ENCODE data around the gene NR5A1. TPM values are rescaled to one million over a fixed set of nuclear protein-coding genes. Genes with fewer than 3 reads are reported as not detected.

NR5A1 gene
- total and polyA plus RNA-seq, 2 experiments from 2014 or later, result not detected

DNA sequence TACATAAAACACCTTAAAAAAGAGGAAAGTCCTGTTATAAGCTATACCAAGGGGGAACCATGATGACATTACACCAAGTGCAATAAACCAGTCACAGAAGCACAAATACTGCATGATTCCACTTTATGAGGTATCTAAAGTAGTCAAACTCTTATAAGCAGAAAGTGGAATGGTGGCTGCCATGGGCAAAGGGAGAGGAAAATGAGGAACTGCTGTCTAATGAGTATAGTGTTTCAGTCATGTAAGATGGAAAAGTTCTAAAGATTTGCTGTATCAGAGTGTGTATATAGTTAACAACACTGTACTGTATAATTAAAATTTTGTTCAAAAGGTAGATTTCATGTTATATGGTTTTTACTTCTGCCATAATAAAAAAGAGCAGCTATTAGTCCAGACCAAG lies 34.6 kb upstream of the NR5A1 start:
- in situ Hi-C loops (cut with MboI), result loop anchor here (10.0 to 25.0 kb wide), 2 partner anchors 163 to 430 kb away; no protein-coding TSS in a partner anchor

DNA sequence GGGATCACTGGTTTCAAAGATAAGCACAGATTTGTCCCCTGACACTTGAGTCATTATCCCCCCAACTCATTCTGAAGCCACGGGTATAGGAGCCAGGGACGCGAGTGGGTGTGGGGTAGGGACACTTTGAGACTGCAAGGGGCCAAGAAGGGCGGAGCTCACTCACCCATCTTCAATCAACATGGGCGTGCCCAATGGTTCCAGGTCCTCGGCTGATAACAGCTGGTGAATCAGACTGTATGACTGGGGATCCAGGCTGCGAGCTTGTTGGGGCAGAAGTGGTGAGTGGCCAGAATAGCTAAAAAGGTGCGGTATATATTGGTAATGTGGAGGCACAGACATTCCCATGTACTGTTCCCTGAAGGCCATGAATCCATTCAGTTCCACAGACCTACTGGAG lies 30.7 kb upstream of the NR5A1 start:
- Histone ChIP-seq H3K27me3 (replicated peaks; ENCODE audit: insufficient read depth) (0 out of 2 replicates have a peak, but pooled peaks cover 5% of the 10 kb centered on the region), H3K36me3 (ENCODE audit: low read depth) (no peaks in the 10 kb centered on the region), H3K9ac (no peak overlapping the region), H3K79me2 (ENCODE audit: insufficient read depth) (no peaks in the 10 kb centered on the region), H3F3A (ENCODE audit: insufficient read depth) (no peaks in the 10 kb centered on the region), H3K4me3 (no peak overlapping the region), H3K9me2 (ENCODE audit: insufficient read depth) (no peaks in the 10 kb centered on the region), H3K4me2 (ENCODE audit: unreplicated experiment) (no peak overlapping the region), H2AFZ (no peak overlapping the region), H3K27ac (no peak overlapping the region), H3K9me3 (ENCODE audit: low read depth) (no peaks in the 10 kb centered on the region), H3K4me1 (ENCODE audit: insufficient read depth) (0 out of 2 replicates have a peak, but pooled peaks cover 5% of the 10 kb centered on the region), H4K20me1 (ENCODE audit: insufficient read depth) (no peaks in the 10 kb centered on the region)
- TF ChIP-seq EZH2phosphoT487 (IDR thresholded peaks at IDR 0.05; ENCODE audit: insufficient read depth, low read depth) (no peak), EZH2 (IDR thresholded peaks at IDR 0.05; ENCODE audit: insufficient read depth, poor library complexity, severe bottlenecking) (no peak)
- in situ Hi-C loops (cut with MboI), result loop anchor here (5.0 to 25.0 kb wide), 2 partner anchors 116 to 426 kb away; no protein-coding TSS in a partner anchor
- WGBS, 2 experiments (ENCODE audit: low coverage in 1 of 2, low lambda C conversion rate in 2 of 2, missing lambda C conversion rate in 2 of 2), result 83 to 86% methylated on average over 8 of the region's 8 CpGs
- DNase-seq, result no peak

More for the DNA sequence above, 34.6 kb upstream of the NR5A1 start:
- no peaks in the 10 kb centered on the region for H3F3A ChIP-seq (ENCODE audit: insufficient read depth)
- no peak for DNase-seq
- H3K79me2 ChIP-seq (ENCODE audit: insufficient read depth), result no peaks in the 10 kb centered on the region
- TF ChIP-seq EZH2 (IDR thresholded peaks at IDR 0.05; ENCODE audit: insufficient read depth, poor library complexity, severe bottlenecking), result no peak
- TF ChIP-seq EZH2phosphoT487 (IDR thresholded peaks at IDR 0.05; ENCODE audit: insufficient read depth, low read depth), result no peak
- H3K36me3 ChIP-seq (ENCODE audit: low read depth), result no peaks in the 10 kb centered on the region
- H3K27ac ChIP-seq, result no peak overlapping the region
- H3K4me3 ChIP-seq, result no peak overlapping the region
- no peak overlapping the region for H3K4me2 ChIP-seq (ENCODE audit: unreplicated experiment)
- 0 out of 2 replicates have a peak, but pooled peaks cover 5% of the 10 kb centered on the region for H3K27me3 ChIP-seq (replicated peaks; ENCODE audit: insufficient read depth)
- H3K9me3 ChIP-seq (ENCODE audit: low read depth), result no peaks in the 10 kb centered on the region
- no peak overlapping the region for H2AFZ ChIP-seq
- H3K4me1 ChIP-seq (ENCODE audit: insufficient read depth), result no peaks in the 10 kb centered on the region
- H3K9me2 ChIP-seq (ENCODE audit: insufficient read depth), result no peaks in the 10 kb centered on the region
- no peaks in the 10 kb centered on the region for H4K20me1 ChIP-seq (ENCODE audit: insufficient read depth)
- no peak overlapping the region for H3K9ac ChIP-seq

DNA sequence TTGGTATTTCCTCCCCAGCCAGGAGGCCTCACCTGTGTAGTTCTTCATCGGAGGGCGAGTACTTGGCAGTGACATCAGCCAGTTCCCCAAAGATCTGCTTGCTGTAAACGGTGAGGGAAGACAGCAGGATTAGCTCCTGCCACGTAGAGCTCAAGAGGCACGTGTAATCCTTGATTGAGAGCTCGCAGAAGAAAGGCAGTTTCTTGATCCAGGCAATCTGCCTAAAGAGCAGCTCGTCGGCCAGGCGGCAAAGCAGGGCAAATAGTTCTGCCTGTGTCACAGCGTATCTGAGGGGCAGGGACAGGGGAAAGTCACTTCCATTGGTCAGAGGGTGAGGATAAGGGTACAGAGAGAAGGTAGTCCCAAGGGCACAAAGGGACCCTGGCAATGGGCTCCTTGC lies 28.6 kb upstream of the NR5A1 start:
- Histone ChIP-seq H3K36me3 (ENCODE audit: low read depth) (no peaks in the 10 kb centered on the region), H3K9me2 (ENCODE audit: insufficient read depth) (no peaks in the 10 kb centered on the region), H3F3A (ENCODE audit: insufficient read depth) (no peaks in the 10 kb centered on the region), H3K79me2 (ENCODE audit: insufficient read depth) (no peaks in the 10 kb centered on the region), H3K9ac (no peak overlapping the region), H3K27ac (no peak overlapping the region), H3K9me3 (ENCODE audit: low read depth) (no peaks in the 10 kb centered on the region), H2AFZ (no peak overlapping the region), H3K4me3 (no peak overlapping the region), H4K20me1 (ENCODE audit: insufficient read depth) (no peaks in the 10 kb centered on the region), H3K4me1 (ENCODE audit: insufficient read depth) (0 out of 2 replicates have a peak, but pooled peaks cover 5% of the 10 kb centered on the region), H3K4me2 (ENCODE audit: unreplicated experiment) (no peak overlapping the region), H3K27me3 (replicated peaks; ENCODE audit: insufficient read depth) (no peaks in the 10 kb centered on the region)
- no peak for TF ChIP-seq EZH2 (IDR thresholded peaks at IDR 0.05; ENCODE audit: insufficient read depth, poor library complexity, severe bottlenecking)
- no peak for TF ChIP-seq EZH2phosphoT487 (IDR thresholded peaks at IDR 0.05; ENCODE audit: insufficient read depth, low read depth)
- in situ Hi-C loops (cut with MboI), result loop anchor here (5.0 to 25.0 kb wide), 2 partner anchors 114 to 424 kb away; no protein-coding TSS in a partner anchor
- no peak for DNase-seq
- 85 to 91% methylated on average over 10 of the region's 10 CpGs for WGBS, 2 experiments (ENCODE audit: low coverage in 1 of 2, low lambda C conversion rate in 2 of 2, missing lambda C conversion rate in 2 of 2)

DNA sequence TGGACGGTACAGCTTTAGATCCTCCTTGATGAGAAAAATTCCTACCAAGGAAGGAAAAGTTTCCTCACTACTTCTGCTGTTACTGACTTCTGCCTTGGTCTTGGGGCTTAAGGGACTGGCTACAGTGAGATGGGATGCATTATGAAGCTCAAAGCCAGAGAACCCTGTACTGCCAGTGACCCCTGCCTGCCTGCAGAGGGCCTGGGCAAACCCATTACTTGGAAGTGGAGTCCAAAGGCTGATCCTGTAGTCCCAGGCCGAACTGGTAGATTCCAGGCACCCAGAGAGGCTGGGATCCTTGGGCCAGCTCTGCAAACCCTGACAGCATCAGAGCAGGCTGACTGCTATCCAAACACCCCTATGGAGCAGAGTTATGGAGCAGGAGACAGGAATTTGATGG lies 25.7 kb upstream of the NR5A1 start:
- H3K79me2 ChIP-seq (ENCODE audit: insufficient read depth), result no peaks in the 10 kb centered on the region
- in situ Hi-C loops (cut with MboI), result loop anchor here (25.0 kb wide), 1 partner anchor 421 kb away; no protein-coding TSS in a partner anchor
- no peaks in the 10 kb centered on the region for H3K9me3 ChIP-seq (ENCODE audit: low read depth)
- no peaks in the 10 kb centered on the region for H3K9me2 ChIP-seq (ENCODE audit: insufficient read depth)
- no peaks in the 10 kb centered on the region for H3F3A ChIP-seq (ENCODE audit: insufficient read depth)
- no peak overlapping the region for H3K4me3 ChIP-seq
- TF ChIP-seq EZH2 (IDR thresholded peaks at IDR 0.05; ENCODE audit: insufficient read depth, poor library complexity, severe bottlenecking) (no peak), EZH2phosphoT487 (IDR thresholded peaks at IDR 0.05; ENCODE audit: insufficient read depth, low read depth) (no peak)
- H3K27me3 ChIP-seq (replicated peaks; ENCODE audit: insufficient read depth), result no peaks in the 10 kb centered on the region
- 60 to 70% methylated on average over 2 of the region's 2 CpGs for WGBS, 2 experiments (ENCODE audit: low coverage in 1 of 2, low lambda C conversion rate in 2 of 2, missing lambda C conversion rate in 2 of 2)
- H2AFZ ChIP-seq, result no peak overlapping the region
- no peaks in the 10 kb centered on the region for H4K20me1 ChIP-seq (ENCODE audit: insufficient read depth)
- H3K36me3 ChIP-seq (ENCODE audit: low read depth), result no peaks in the 10 kb centered on the region
- H3K9ac ChIP-seq, result no peak overlapping the region
- H3K4me2 ChIP-seq (ENCODE audit: unreplicated experiment), result no peak overlapping the region
- H3K27ac ChIP-seq, result no peak overlapping the region
- 0 out of 2 replicates have a peak, but pooled peaks cover 5% of the 10 kb centered on the region for H3K4me1 ChIP-seq (ENCODE audit: insufficient read depth)
- DNase-seq, result no peak

Measured in GM23248 (cell line).